ENCODE measurements around the gene ZFPM1. TPM values are rescaled to one million over a fixed set of nuclear protein-coding genes. Genes with fewer than 3 reads are reported as not detected.

ZFPM1 gene
- total and polyA plus RNA-seq, 4 donors: 0.57 to 9.0 (median 2.8) TPM

- no peak for ATAC-seq (ENCODE audit: insufficient read depth, low FRiP score)
- H3K4me3 ChIP-seq: no peak overlapping the region
- H3K9me3 ChIP-seq (ENCODE audit: control insufficient read depth in 4 of 4, insufficient read depth in 3 of 4, low read length in 3 of 4): no peaks in the 10 kb centered on the region
- DNase-seq: no peak
- H3K9ac ChIP-seq (ENCODE audit: insufficient read depth in 1 of 2, low read length in 2 of 2): no peak overlapping the region
- no peaks in the 10 kb centered on the region for H3K4me1 ChIP-seq (ENCODE audit: control insufficient read depth in 5 of 5, insufficient read depth in 5 of 5, low read length in 5 of 5)
- no peaks in the 10 kb centered on the region for H3K27me3 ChIP-seq (ENCODE audit: control insufficient read depth in 3 of 3, insufficient read depth in 3 of 3, low read length in 2 of 3)
- WGBS, 2 donors: 89 to 90% methylated on average over 16 to 17 of the region's 17 CpGs
- no peaks in the 10 kb centered on the region for H3K36me3 ChIP-seq (ENCODE audit: control insufficient read depth in 4 of 4, insufficient read depth in 4 of 4, low read length in 4 of 4)
- no peak overlapping the region for H3K27ac ChIP-seq (ENCODE audit: low read depth in 1 of 2, low read length in 1 of 2)
- no peak for TF ChIP-seq CTCF (IDR thresholded peaks at IDR 0.05; ENCODE audit: control extremely low read depth, extremely low read depth)
These were observed 36.4 kb upstream of the ZFPM1 start for GRCh38 chr16:88416686-88417085.

DNA sequence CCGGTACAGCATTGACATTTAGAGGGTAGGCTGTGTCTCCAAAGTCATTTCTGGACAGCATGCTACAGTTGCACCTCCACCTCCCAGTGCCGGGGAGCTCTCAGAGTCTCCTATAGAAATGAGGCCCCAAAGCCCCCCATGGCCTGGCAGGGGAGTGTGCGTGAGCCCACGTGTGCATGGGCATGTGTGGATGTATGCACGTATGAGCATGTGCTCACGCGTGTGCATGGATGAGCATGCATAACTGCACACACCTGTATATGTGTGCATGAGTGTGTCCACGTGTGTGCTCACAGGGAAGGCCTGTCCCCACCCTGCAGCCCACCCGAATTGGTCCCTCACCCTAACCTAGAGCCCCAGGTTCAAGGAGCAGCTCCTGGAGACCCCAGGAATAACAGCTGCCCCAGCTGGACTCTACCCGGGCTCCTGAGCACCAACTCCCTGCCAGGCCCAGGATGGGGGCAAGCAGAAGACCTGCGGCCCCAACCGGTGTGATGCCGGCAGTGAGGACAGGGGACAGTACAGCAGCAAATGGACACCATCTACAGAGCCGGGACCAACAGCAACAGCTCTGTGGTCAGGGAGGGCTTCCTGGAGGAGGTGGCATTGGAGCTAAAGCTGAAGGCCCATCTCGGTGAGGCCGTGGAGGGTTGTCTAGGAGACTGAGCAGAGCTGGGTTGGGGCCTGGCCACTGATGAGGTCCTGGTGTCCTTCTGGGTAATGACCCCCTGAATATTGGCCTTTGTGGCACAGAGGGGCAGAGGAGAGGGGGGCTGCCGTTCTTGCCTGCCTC, 35.2 kb upstream of the ZFPM1 start:
- TF ChIP-seq CTCF (IDR thresholded peaks at IDR 0.05; ENCODE audit: control extremely low read depth, extremely low read depth): no peak
- H3K9ac ChIP-seq (ENCODE audit: insufficient read depth in 1 of 2, low read length in 2 of 2): no peak overlapping the region
- WGBS, 2 donors: 80 to 82% methylated on average over 17 of the region's 17 CpGs
- ATAC-seq (ENCODE audit: insufficient read depth, low FRiP score) (no peak), DNase-seq (no peak)
- H3K9me3 ChIP-seq (ENCODE audit: control insufficient read depth in 4 of 4, insufficient read depth in 3 of 4, low read length in 3 of 4): no peaks in the 10 kb centered on the region
- no peaks in the 10 kb centered on the region for H3K36me3 ChIP-seq (ENCODE audit: control insufficient read depth in 4 of 4, insufficient read depth in 4 of 4, low read length in 4 of 4)
- no peaks in the 10 kb centered on the region for H3K27me3 ChIP-seq (ENCODE audit: control insufficient read depth in 3 of 3, insufficient read depth in 3 of 3, low read length in 2 of 3)
- H3K4me3 ChIP-seq: no peak overlapping the region
- no peaks in the 10 kb centered on the region for H3K4me1 ChIP-seq (ENCODE audit: control insufficient read depth in 5 of 5, insufficient read depth in 5 of 5, low read length in 5 of 5)
- H3K27ac ChIP-seq (ENCODE audit: low read depth in 1 of 2, low read length in 1 of 2): no peak overlapping the region

GRCh38 chr16:88418869-88419268, 34.2 kb upstream of the ZFPM1 start:
- 73 to 84% methylated on average over 18 of the region's 18 CpGs for WGBS, 2 donors
- TF ChIP-seq CTCF (IDR thresholded peaks at IDR 0.05; ENCODE audit: control extremely low read depth, extremely low read depth): no peak
- Histone ChIP-seq H3K9me3 (ENCODE audit: control insufficient read depth in 4 of 4, insufficient read depth in 3 of 4, low read length in 3 of 4) (no peaks in the 10 kb centered on the region), H3K27me3 (ENCODE audit: control insufficient read depth in 3 of 3, insufficient read depth in 3 of 3, low read length in 2 of 3) (no peaks in the 10 kb centered on the region), H3K36me3 (ENCODE audit: control insufficient read depth in 4 of 4, insufficient read depth in 4 of 4, low read length in 4 of 4) (no peaks in the 10 kb centered on the region), H3K4me1 (ENCODE audit: control insufficient read depth in 5 of 5, insufficient read depth in 5 of 5, low read length in 5 of 5) (no peaks in the 10 kb centered on the region), H3K9ac (ENCODE audit: insufficient read depth in 1 of 2, low read length in 2 of 2) (no peak overlapping the region), H3K27ac (ENCODE audit: low read depth in 1 of 2, low read length in 1 of 2) (no peak overlapping the region), H3K4me3 (no peak overlapping the region)
- DNase-seq (no peak), ATAC-seq (ENCODE audit: insufficient read depth, low FRiP score) (no peak)

DNA sequence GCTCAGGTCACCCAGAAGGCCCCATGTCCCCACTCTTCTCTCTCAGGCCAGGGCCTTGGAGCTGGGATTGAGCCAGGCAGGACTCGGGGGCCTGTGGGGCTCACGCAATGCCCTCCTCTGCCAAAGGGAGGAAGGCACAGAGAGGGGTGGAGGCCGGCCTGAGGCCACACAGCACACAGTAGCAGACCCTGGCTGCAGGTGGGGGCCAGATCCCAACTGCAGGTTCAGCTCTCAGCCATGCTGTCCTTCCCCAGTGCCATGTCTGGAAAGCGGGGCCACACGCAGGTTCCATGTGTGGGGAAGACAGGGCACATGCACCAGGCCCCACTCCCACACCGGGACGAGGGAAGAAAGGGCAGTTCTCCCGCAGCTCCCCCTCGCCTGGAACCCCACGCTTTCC, 33.3 kb upstream of the ZFPM1 start:
- H3K9ac ChIP-seq (ENCODE audit: insufficient read depth in 1 of 2, low read length in 2 of 2): no peak overlapping the region
- no peaks in the 10 kb centered on the region for H3K9me3 ChIP-seq (ENCODE audit: control insufficient read depth in 4 of 4, insufficient read depth in 3 of 4, low read length in 3 of 4)
- H3K4me1 ChIP-seq (ENCODE audit: control insufficient read depth in 5 of 5, insufficient read depth in 5 of 5, low read length in 5 of 5): no peaks in the 10 kb centered on the region
- H3K27ac ChIP-seq (ENCODE audit: low read depth in 1 of 2, low read length in 1 of 2): no peak overlapping the region
- 87 to 89% methylated on average over 10 of the region's 10 CpGs for WGBS, 2 donors
- no peak for TF ChIP-seq CTCF (IDR thresholded peaks at IDR 0.05; ENCODE audit: control extremely low read depth, extremely low read depth)
- no peak for ATAC-seq (ENCODE audit: insufficient read depth, low FRiP score)
- no peak for DNase-seq
- H3K4me3 ChIP-seq: no peak overlapping the region
- no peaks in the 10 kb centered on the region for H3K36me3 ChIP-seq (ENCODE audit: control insufficient read depth in 4 of 4, insufficient read depth in 4 of 4, low read length in 4 of 4)
- no peaks in the 10 kb centered on the region for H3K27me3 ChIP-seq (ENCODE audit: control insufficient read depth in 3 of 3, insufficient read depth in 3 of 3, low read length in 2 of 3)

All from lung (tissue), 12 donors.